ENCODE results near the gene POLR2M.

POLR2M gene

GRCh38 chr15:57694279-57694678, 12.2 kb upstream of the POLR2M start:
- H4K20me1 ChIP-seq (ENCODE audit: control insufficient read depth, insufficient read depth, low read depth, low read length), result no peaks in the 10 kb centered on the region
- H3K9me3 ChIP-seq (ENCODE audit: control insufficient read depth, insufficient read depth, low read length), result no peaks in the 10 kb centered on the region
- H3K27me3 ChIP-seq (ENCODE audit: control insufficient read depth, low read length), result no peaks in the 10 kb centered on the region
- H3K27ac ChIP-seq (ENCODE audit: low read depth, low read length), result no peak overlapping the region
- no peak overlapping the region for H3K4me3 ChIP-seq (ENCODE audit: low read length)
- no peaks in the 10 kb centered on the region for H3K4me1 ChIP-seq (ENCODE audit: control insufficient read depth, low read length)
- no peaks in the 10 kb centered on the region for H3K79me2 ChIP-seq (ENCODE audit: control insufficient read depth, low read length)
- no peaks in the 10 kb centered on the region for H3K36me3 ChIP-seq (ENCODE audit: control insufficient read depth, low read length)
- H3K9me2 ChIP-seq (replicated peaks; ENCODE audit: control insufficient read depth, low read length), result no peaks in the 10 kb centered on the region
- no peaks in the 10 kb centered on the region for H3F3A ChIP-seq (ENCODE audit: control insufficient read depth, insufficient read depth)
- TF ChIP-seq CTCF (IDR thresholded peaks at IDR 0.05; ENCODE audit: low read depth, low read length, poor library complexity, severe bottlenecking) (no peak), EZH2phosphoT487 (IDR thresholded peaks at IDR 0.05; ENCODE audit: borderline replicate concordance, low read length) (no peak)
- H3K4me2 ChIP-seq (ENCODE audit: low read length), result no peak overlapping the region

GRCh38 chr15:57696146-57696545, 10.4 kb upstream of the POLR2M start:
- Histone ChIP-seq H3K4me2 (ENCODE audit: low read length) (no peak overlapping the region), H3K4me1 (ENCODE audit: control insufficient read depth, low read length) (no peaks in the 10 kb centered on the region), H3K9me2 (replicated peaks; ENCODE audit: control insufficient read depth, low read length) (no peaks in the 10 kb centered on the region), H3K27ac (ENCODE audit: low read depth, low read length) (no peak overlapping the region), H3K9me3 (ENCODE audit: control insufficient read depth, insufficient read depth, low read length) (no peaks in the 10 kb centered on the region), H3K79me2 (ENCODE audit: control insufficient read depth, low read length) (no peaks in the 10 kb centered on the region), H3K27me3 (ENCODE audit: control insufficient read depth, low read length) (no peaks in the 10 kb centered on the region), H3K36me3 (ENCODE audit: control insufficient read depth, low read length) (no peaks in the 10 kb centered on the region), H3F3A (ENCODE audit: control insufficient read depth, insufficient read depth) (no peaks in the 10 kb centered on the region), H3K4me3 (ENCODE audit: low read length) (no peak overlapping the region), H4K20me1 (ENCODE audit: control insufficient read depth, insufficient read depth, low read depth, low read length) (no peaks in the 10 kb centered on the region)
- no peak for TF ChIP-seq CTCF (IDR thresholded peaks at IDR 0.05; ENCODE audit: low read depth, low read length, poor library complexity, severe bottlenecking)
- TF ChIP-seq EZH2phosphoT487 (IDR thresholded peaks at IDR 0.05; ENCODE audit: borderline replicate concordance, low read length), result no peak

GRCh38 chr15:57697588-57697987, 8.9 kb upstream of the POLR2M start:
- no peak overlapping the region for H3K4me2 ChIP-seq (ENCODE audit: low read length)
- no peaks in the 10 kb centered on the region for H3K36me3 ChIP-seq (ENCODE audit: control insufficient read depth, low read length)
- no peaks in the 10 kb centered on the region for H3K9me3 ChIP-seq (ENCODE audit: control insufficient read depth, insufficient read depth, low read length)
- no peaks in the 10 kb centered on the region for H4K20me1 ChIP-seq (ENCODE audit: control insufficient read depth, insufficient read depth, low read depth, low read length)
- no peaks in the 10 kb centered on the region for H3K4me1 ChIP-seq (ENCODE audit: control insufficient read depth, low read length)
- no peak for TF ChIP-seq CTCF (IDR thresholded peaks at IDR 0.05; ENCODE audit: low read depth, low read length, poor library complexity, severe bottlenecking)
- no peak for TF ChIP-seq EZH2phosphoT487 (IDR thresholded peaks at IDR 0.05; ENCODE audit: borderline replicate concordance, low read length)
- no peaks in the 10 kb centered on the region for H3K27me3 ChIP-seq (ENCODE audit: control insufficient read depth, low read length)
- H3K4me3 ChIP-seq (ENCODE audit: low read length), result no peak overlapping the region
- H3K79me2 ChIP-seq (ENCODE audit: control insufficient read depth, low read length), result no peaks in the 10 kb centered on the region
- H3K9me2 ChIP-seq (replicated peaks; ENCODE audit: control insufficient read depth, low read length), result no peaks in the 10 kb centered on the region
- no peak overlapping the region for H3K27ac ChIP-seq (ENCODE audit: low read depth, low read length)
- H3F3A ChIP-seq (ENCODE audit: control insufficient read depth, insufficient read depth), result no peaks in the 10 kb centered on the region

- H3K27ac ChIP-seq (ENCODE audit: low read depth, low read length), result no peak overlapping the region
- TF ChIP-seq CTCF (IDR thresholded peaks at IDR 0.05; ENCODE audit: low read depth, low read length, poor library complexity, severe bottlenecking), result no peak
- no peak for TF ChIP-seq EZH2phosphoT487 (IDR thresholded peaks at IDR 0.05; ENCODE audit: borderline replicate concordance, low read length)
- H3K36me3 ChIP-seq (ENCODE audit: control insufficient read depth, low read length), result no peaks in the 10 kb centered on the region
- no peaks in the 10 kb centered on the region for H4K20me1 ChIP-seq (ENCODE audit: control insufficient read depth, insufficient read depth, low read depth, low read length)
- no peak overlapping the region for H3K4me2 ChIP-seq (ENCODE audit: low read length)
- no peaks in the 10 kb centered on the region for H3K9me3 ChIP-seq (ENCODE audit: control insufficient read depth, insufficient read depth, low read length)
- no peaks in the 10 kb centered on the region for H3F3A ChIP-seq (ENCODE audit: control insufficient read depth, insufficient read depth)
- H3K79me2 ChIP-seq (ENCODE audit: control insufficient read depth, low read length), result no peaks in the 10 kb centered on the region
- H3K9me2 ChIP-seq (replicated peaks; ENCODE audit: control insufficient read depth, low read length), result no peaks in the 10 kb centered on the region
- H3K4me3 ChIP-seq (ENCODE audit: low read length), result no peak overlapping the region
- H3K4me1 ChIP-seq (ENCODE audit: control insufficient read depth, low read length), result peaks cover 2% of the 10 kb centered on the region; the same call in 1 of the 2 replicates
- no peaks in the 10 kb centered on the region for H3K27me3 ChIP-seq (ENCODE audit: control insufficient read depth, low read length)
Measured at GRCh38 chr15:57698243-57698642, 8.3 kb upstream of the POLR2M start.

Data from DOHH2 (cell line).